Osteoblast (primary cell): ENCODE data around the gene NEDD4L. TPM values are rescaled to one million over a fixed set of nuclear protein-coding genes. Genes with fewer than 3 reads are reported as not detected.

ENCODE experiments used
- DNase-seq: peaks from one replicate; pipeline ENCODE4 v3.0.0; 2011; ENCODE audit warnings: low spot score, mixed read lengths; ENCODE audit not compliant: insufficient read length; ENCODE audit errors: missing footprints
- H2AFZ ChIP-seq: 2 replicates; pipeline ENCODE4 v1.6.0; 2011; ENCODE audit warnings: mild to moderate bottlenecking, low read length
- H3K27ac ChIP-seq: 2 replicates; pipeline ENCODE4 v1.5.1; 2011; ENCODE audit warnings: mild to moderate bottlenecking, low read depth, low read length, moderate library complexity
- H3K27me3 ChIP-seq: 2 replicates; pipeline ENCODE4 v1.6.0; 2012; ENCODE audit warnings: mild to moderate bottlenecking, control low read depth, inconsistent platforms, low read length, moderate library complexity; ENCODE audit not compliant: insufficient read depth
- H3K36me3 ChIP-seq: 2 replicates; pipeline ENCODE4 v1.5.1; 2011; ENCODE audit warnings: mild to moderate bottlenecking, low read length, control low read depth, moderate library complexity; ENCODE audit not compliant: insufficient read depth
- H3K4me1 ChIP-seq: 2 replicates; pipeline ENCODE4 v1.5.1; 2011; ENCODE audit warnings: mild to moderate bottlenecking, low read length, control low read depth, moderate library complexity; ENCODE audit not compliant: insufficient read depth
- H3K4me2 ChIP-seq: 2 replicates; pipeline ENCODE4 v1.6.0; 2011; ENCODE audit warnings: mild to moderate bottlenecking, low read length; ENCODE audit not compliant: insufficient read depth
- H3K4me3 ChIP-seq: fragments of 200-600 bp; sonication (generic); 3 replicates; pipeline ENCODE4 v1.5.1; 2012; ENCODE audit warnings: mild to moderate bottlenecking, low read length, inconsistent platforms; ENCODE audit not compliant: insufficient read depth
- H3K79me2 ChIP-seq: 2 replicates; pipeline ENCODE4 v1.6.0; 2012; ENCODE audit warnings: mild to moderate bottlenecking, low read length, control low read depth, inconsistent platforms; ENCODE audit not compliant: insufficient read depth
- H3K9me3 ChIP-seq: 2 replicates; pipeline ENCODE4 v1.5.1; 2011; ENCODE audit warnings: low read depth, low read length, control low read depth
- H4K20me1 ChIP-seq: 2 replicates; pipeline ENCODE4 v1.6.0; 2012; ENCODE audit warnings: mild to moderate bottlenecking, low read length, control low read depth; ENCODE audit not compliant: insufficient read depth
- CTCF ChIP-seq: IDR thresholded peaks from 2 replicates; pipeline ENCODE4 v1.5.1; 2011; ENCODE audit warnings: mild to moderate bottlenecking, low read depth, low read length, moderate library complexity; ENCODE audit errors: extremely low read depth
- total RNA-seq: library from RNA; depleted of rRNA; stranded (reverse); fragments of >200 nt; gene quantifications from 2 replicates; pipeline ENCODE4 v1.2.3, GENCODE V29; 2012

Gene NEDD4L
- total RNA-seq, 1 donor: 30.0 TPM

GRCh38 chr18:58188996-58189395 is 145.0 kb downstream of the NEDD4L start:
- DNase-seq: no peak
- no peak overlapping the region for H3K4me2 ChIP-seq
- peaks cover 18% of the 10 kb centered on the region for H3K4me1 ChIP-seq
- H3K9me3 ChIP-seq: no peaks in the 10 kb centered on the region
- no peak overlapping the region for H3K27ac ChIP-seq
- no peak overlapping the region for H2AFZ ChIP-seq
- no peak overlapping the region for H3K4me3 ChIP-seq
- no peaks in the 10 kb centered on the region for H3K79me2 ChIP-seq
- no peak for TF ChIP-seq CTCF
- H3K27me3 ChIP-seq: no peaks in the 10 kb centered on the region
- no peaks in the 10 kb centered on the region for H3K36me3 ChIP-seq
- no peaks in the 10 kb centered on the region for H4K20me1 ChIP-seq

- no peak for TF ChIP-seq CTCF
- DNase-seq: no peak
- no peaks in the 10 kb centered on the region for H3K27me3 ChIP-seq
- H2AFZ ChIP-seq: no peak overlapping the region
- no peaks in the 10 kb centered on the region for H4K20me1 ChIP-seq
- H3K4me3 ChIP-seq: no peak overlapping the region
- H3K36me3 ChIP-seq: no peaks in the 10 kb centered on the region
- no peak overlapping the region for H3K4me2 ChIP-seq
- peaks cover 22% of the 10 kb centered on the region for H3K4me1 ChIP-seq
- H3K27ac ChIP-seq: no peak overlapping the region
- no peaks in the 10 kb centered on the region for H3K79me2 ChIP-seq
- H3K9me3 ChIP-seq: no peaks in the 10 kb centered on the region
Measured at GRCh38 chr18:58190842-58191530, 147.0 kb downstream of the NEDD4L start.

GRCh38 chr18:58191626-58192025 is 147.6 kb downstream of the NEDD4L start:
- no peak for TF ChIP-seq CTCF
- Histone ChIP-seq H3K79me2 (no peaks in the 10 kb centered on the region), H3K9me3 (no peaks in the 10 kb centered on the region), H3K4me2 (no peak overlapping the region), H3K4me1 (peaks cover 21% of the 10 kb centered on the region), H3K27ac (no peak overlapping the region), H3K36me3 (no peaks in the 10 kb centered on the region), H3K4me3 (no peak overlapping the region), H2AFZ (no peak overlapping the region), H4K20me1 (no peaks in the 10 kb centered on the region), H3K27me3 (no peaks in the 10 kb centered on the region)
- DNase-seq: no peak

GRCh38 chr18:58192519-58192918 is 148.5 kb downstream of the NEDD4L start:
- Histone ChIP-seq H3K4me2 (no peak overlapping the region), H4K20me1 (no peaks in the 10 kb centered on the region), H2AFZ (no peak overlapping the region), H3K27me3 (no peaks in the 10 kb centered on the region), H3K4me1 (peaks cover 14% of the 10 kb centered on the region), H3K27ac (no peak overlapping the region), H3K79me2 (no peaks in the 10 kb centered on the region), H3K9me3 (no peaks in the 10 kb centered on the region), H3K4me3 (no peak overlapping the region), H3K36me3 (no peaks in the 10 kb centered on the region)
- no peak for DNase-seq
- no peak for TF ChIP-seq CTCF
